SK-N-SH (cell line): ENCODE data around the gene GTF2A1L. TPM values are rescaled to one million over a fixed set of nuclear protein-coding genes. Genes with fewer than 3 reads are reported as not detected.

Experiments used
- CTCF ChIA-PET: fragments of 300-600, 350-600 bp; formaldehyde crosslinking; extraction: SDS; loops from one replicate; lab custom pipeline; 2021; lab: Yijun Ruan, JAX
- POLR2A ChIA-PET: fragments of 350-600 bp; sonication (Branson Sonifier 250); formaldehyde crosslinking; extraction: SDS; loops from one replicate; lab custom pipeline; 2020; ENCODE audit warnings: antibody characterized with exemption, inconsistent platforms; lab: Yijun Ruan, JAX
- DNase-seq: peaks from one replicate; pipeline ENCODE4 v3.0.0; 2012
- H2AFZ ChIP-seq: fragments of 200-600 bp; sonication (generic); 2 replicates; pipeline ENCODE4 v1.8.1; 2016; ENCODE audit warnings: antibody characterized with exemption, mild to moderate bottlenecking, low read depth
- H3F3A ChIP-seq: fragments of 200-600 bp; sonication (generic); replicated peaks from 2 replicates; pipeline ENCODE3; 2016; ENCODE audit warnings: antibody characterized with exemption, mild to moderate bottlenecking; ENCODE audit not compliant: insufficient read depth
- H3K27ac ChIP-seq, 2 experiments: fragments of 200-500 bp in 1 of 2; fragments of 200-600 bp in 1 of 2; sonication (Bioruptor generic) in 1 of 2; sonication (generic), shearing (Covaris generic) in 1 of 2; 2 replicates each; pipeline versions ENCODE4 v1.5.1 to v1.6.1; 2014 to 2016; ENCODE audit warnings: low read depth in 2 of 2, inconsistent platforms in 1 of 2, low read length in 1 of 2, mild to moderate bottlenecking in 1 of 2, mixed read lengths in 1 of 2
- H3K27me3 ChIP-seq: fragments of 200-600 bp; sonication (generic), shearing (Covaris generic); 2 replicates; pipeline ENCODE4 v1.6.1; 2016; ENCODE audit warnings: mixed run types; ENCODE audit not compliant: insufficient read depth
- H3K36me3 ChIP-seq, 2 experiments: fragments of 200-500 bp in 1 of 2; fragments of 200-600 bp in 1 of 2; sonication (Bioruptor generic) in 1 of 2; sonication (generic) in 1 of 2; replicated peaks in 1 of 2; 2 replicates each; pipeline versions ENCODE3 to v1.5.1; 2014 to 2016; ENCODE audit warnings: low read length in 1 of 2, mild to moderate bottlenecking in 1 of 2; ENCODE audit not compliant: insufficient read depth in 2 of 2, control insufficient read depth in 1 of 2
- H3K4me1 ChIP-seq, 2 experiments: fragments of 200-500 bp in 1 of 2; fragments of 200-600 bp in 1 of 2; sonication (Bioruptor generic) in 1 of 2; sonication (generic), shearing (Covaris generic) in 1 of 2; 2 replicates each; pipeline versions ENCODE4 v1.5.1 to v1.6.1; 2014 to 2016; ENCODE audit warnings: low read depth in 1 of 2, low read length in 1 of 2, mixed run types in 1 of 2; ENCODE audit not compliant: insufficient read depth in 2 of 2, control insufficient read depth in 1 of 2
- H3K4me2 ChIP-seq: fragments of 200-600 bp; sonication (generic), shearing (Covaris generic); 2 replicates; pipeline ENCODE4 v1.6.1; 2017; ENCODE audit warnings: mixed run types
- H3K4me3 ChIP-seq, 2 experiments: fragments of 200-500 bp in 1 of 2; fragments of 200-600 bp in 1 of 2; sonication (Bioruptor generic) in 1 of 2; sonication (generic), shearing (Covaris generic) in 1 of 2; 2 replicates each; pipeline versions ENCODE4 v1.5.1 to v1.8.1; 2014 to 2016; ENCODE audit warnings: low read depth in 2 of 2, inconsistent platforms in 1 of 2, low read length in 1 of 2, mild to moderate bottlenecking in 1 of 2, mixed read lengths in 1 of 2, moderate library complexity in 1 of 2
- H3K79me2 ChIP-seq: fragments of 200-600 bp; sonication (generic); 2 replicates; pipeline ENCODE4 v1.8.1; 2017; ENCODE audit warnings: mild to moderate bottlenecking; ENCODE audit not compliant: insufficient read depth
- H3K9ac ChIP-seq: fragments of 200-600 bp; sonication (generic); 2 replicates; pipeline ENCODE4 v1.6.1; 2017; ENCODE audit warnings: mixed run types
- H3K9me2 ChIP-seq: fragments of 200-600 bp; sonication (generic); 2 replicates; pipeline ENCODE4 v1.6.1; 2017; ENCODE audit warnings: mixed run types
- H3K9me3 ChIP-seq: fragments of 200-600 bp; sonication (generic); 2 replicates; pipeline ENCODE4 v1.6.1; 2017; ENCODE audit warnings: mixed run types, mild to moderate bottlenecking, moderate library complexity
- H4K20me1 ChIP-seq: fragments of 200-600 bp; sonication (generic); 2 replicates; pipeline ENCODE4 v1.6.1; 2017; ENCODE audit warnings: mild to moderate bottlenecking, mixed run types; ENCODE audit not compliant: insufficient read depth
- RAD21 ChIP-seq: IDR thresholded peaks from 2 replicates; pipeline ENCODE4 v1.6.1; 2012; ENCODE audit warnings: mild to moderate bottlenecking, low read length
- RFX5 ChIP-seq: IDR thresholded peaks from 2 replicates; pipeline ENCODE4 v1.6.1; 2012; ENCODE audit warnings: mild to moderate bottlenecking, improper control_type of control experiment, low read length
- TAF1 ChIP-seq: IDR thresholded peaks from 2 replicates; pipeline ENCODE4 v1.6.1; 2012; ENCODE audit warnings: low read depth, mild to moderate bottlenecking, low read length, moderate library complexity, borderline replicate concordance
- YY1 ChIP-seq: IDR thresholded peaks from 2 replicates; pipeline ENCODE4 v1.4.0; 2012; ENCODE audit warnings: low read depth, mild to moderate bottlenecking
- ZBTB33 ChIP-seq: IDR thresholded peaks from 2 replicates; pipeline ENCODE4 v1.4.0; 2012; ENCODE audit warnings: low read depth, borderline replicate concordance
- polyA plus RNA-seq, 3 experiments: library from polyadenylated mRNA; depleted of rRNA; stranded (reverse); fragments of >200 nt; gene quantifications; 2 replicates each; pipeline ENCODE4 v1.2.3, GENCODE V29; 2012
- small RNA-seq, 7 experiments: library from RNA; depleted of rRNA; stranded (forward); fragments of <200 nt; gene quantifications; one replicate each; pipeline ENCODE3, GENCODE V24; 2012

GTF2A1L gene
- polyA plus RNA-seq, 1 of the 3 experiments (the other 2 are of a cell fraction), result 0.36 TPM

- TF ChIP-seq ZBTB33, result no peak
- TF ChIP-seq, all 33 proteins: peak for 0
Measured at GRCh38 chr2:48728295-48728694, 110.6 kb downstream of the GTF2A1L start (continued).

GRCh38 chr2:48728840-48729239, 111.2 kb downstream of the GTF2A1L start:
- Histone ChIP-seq H3K9ac (no peak overlapping the region), H3K27me3 (no peaks in the 10 kb centered on the region; the same call in 1 of the 2 replicates)
- TF ChIP-seq RFX5, result no peak
- TF ChIP-seq YY1, result no peak
- no peak for TF ChIP-seq TAF1
- TF ChIP-seq ZBTB33, result no peak
- no peak for TF ChIP-seq RAD21
- TF ChIP-seq, all 33 proteins: peak for 0
- DNase-seq, result no peak
- H3K27ac ChIP-seq, result no peak overlapping the region
- no peaks in the 10 kb centered on the region for H3K4me1 ChIP-seq
- H4K20me1 ChIP-seq, result no peaks in the 10 kb centered on the region
- H3K4me3 ChIP-seq, result no peak overlapping the region
- POLR2A ChIA-PET, result no interaction called here
- H3F3A ChIP-seq, result no peaks in the 10 kb centered on the region
- no peak overlapping the region for H3K4me2 ChIP-seq
- CTCF ChIA-PET, result interaction anchor here (0.6 to 1.4 kb wide), 6 partner anchors 11 to 106 kb away, joined by 3 to 7 read pairs (median 3); no protein-coding TSS in a partner anchor
- no peaks in the 10 kb centered on the region for H3K9me3 ChIP-seq
- H3K36me3 ChIP-seq, result no peaks in the 10 kb centered on the region
- H2AFZ ChIP-seq, result no peak overlapping the region
- H3K9me2 ChIP-seq, result no peaks in the 10 kb centered on the region
- no peaks in the 10 kb centered on the region for H3K79me2 ChIP-seq

Small RNA genes lying within 50 kb of the gene (small RNA-seq; reads per million reads assigned to genes)
- 0 reads per million in 7 experiments for gene TPT1P11

Other genes with a start within 250 kb of the GTF2A1L start
- gene PPP1R21, start 177.1 kb upstream of the GTF2A1L start, polyA plus RNA-seq (2012; rRNA removed), result 9.1 and 12.2 TPM in 2 replicates
- 4.2 and 5.7 TPM in 2 replicates for gene STON1, start 87.7 kb upstream of the GTF2A1L start, polyA plus RNA-seq (2012; rRNA removed)
- gene LHCGR, start 137.9 kb downstream of the GTF2A1L start, polyA plus RNA-seq (2012; rRNA removed), result not detected in 2 replicates